Skin of body (tissue), 2 donors: ENCODE data around the gene UNC13B. TPM values are rescaled to one million over a fixed set of nuclear protein-coding genes. Genes with fewer than 3 reads are reported as not detected.
"Not testable (repeated sequence)": the region's sequence is repeated elsewhere in the genome, so short reads cannot be mapped to it uniquely, and the experiment has no call there.

Experiments used
- DNase-seq: peaks from one replicate; lab custom pipeline; 2025; lab: John Stamatoyannopoulos, UW
- total RNA-seq: library from RNA; depleted of rRNA; stranded (reverse); fragments of >200 nt; gene quantifications from one replicate; pipeline ENCODE4 v1.2.3, GENCODE V29; 2014

Gene UNC13B
- total RNA-seq, 1 donor from 2014 or later = 13.9 TPM

GRCh38 chr9:35374436-35374835, 212.6 kb downstream of the UNC13B start:
- DNase-seq = no peak

- DNase-seq = no peak
Observed at GRCh38 chr9:35374910-35375309, 213.1 kb downstream of the UNC13B start.

GRCh38 chr9:35380039-35380438, 218.2 kb downstream of the UNC13B start:
- no peak for DNase-seq

DNA sequence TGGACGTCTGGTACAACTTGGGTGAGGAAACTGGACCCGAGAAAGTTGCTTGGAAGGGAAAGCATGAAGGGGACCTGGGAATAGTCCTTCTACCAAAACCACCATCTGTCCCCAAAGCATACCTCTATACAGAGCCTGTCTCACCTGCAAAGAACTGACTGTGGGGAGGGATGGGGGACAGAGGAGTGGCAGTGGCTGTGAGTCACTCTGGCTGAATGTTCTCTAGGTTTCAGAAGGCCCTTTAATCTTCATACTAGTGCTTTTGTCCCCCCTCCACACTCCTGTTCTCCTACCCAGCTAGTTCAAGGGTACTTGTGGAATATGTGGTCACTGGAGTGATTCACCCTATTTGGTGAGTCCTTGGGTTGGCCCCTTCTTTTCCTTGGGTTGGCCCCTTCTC, 218.8 kb downstream of the UNC13B start:
- no peak for DNase-seq

DNA sequence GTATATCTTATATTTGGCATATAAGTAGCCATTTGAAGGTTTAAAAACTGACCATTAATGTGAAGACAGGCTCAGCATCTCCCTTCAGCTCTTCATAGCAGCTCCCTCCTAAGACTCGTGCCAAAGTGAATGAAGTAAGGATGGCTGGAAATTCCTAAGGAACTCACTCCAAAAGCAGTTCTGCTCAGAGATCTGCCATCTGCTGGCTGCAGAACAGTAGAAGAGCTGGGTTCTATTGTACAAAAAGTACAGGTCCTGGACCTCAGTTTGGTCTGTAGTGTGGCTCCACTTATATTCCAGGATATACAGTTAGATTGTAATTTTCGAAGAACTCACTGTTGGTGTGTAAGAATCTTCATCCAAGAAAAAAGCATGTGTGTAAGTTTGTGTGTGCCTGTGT, 223.2 kb downstream of the UNC13B start:
- DNase-seq = peak; percentile 35

GRCh38 chr9:35395076-35395705, 233.4 kb downstream of the UNC13B start:
- no peak for DNase-seq

- no peak for DNase-seq
Observed at GRCh38 chr9:35395706-35396101, 233.9 kb downstream of the UNC13B start.

- no peak for DNase-seq
Observed at GRCh38 chr9:35396560-35397215, 234.9 kb downstream of the UNC13B start.

- no peak for DNase-seq
Observed at GRCh38 chr9:35397216-35397698, 235.4 kb downstream of the UNC13B start.

GRCh38 chr9:35397923-35398322, 236.1 kb downstream of the UNC13B start:
- no peak for DNase-seq

DNA sequence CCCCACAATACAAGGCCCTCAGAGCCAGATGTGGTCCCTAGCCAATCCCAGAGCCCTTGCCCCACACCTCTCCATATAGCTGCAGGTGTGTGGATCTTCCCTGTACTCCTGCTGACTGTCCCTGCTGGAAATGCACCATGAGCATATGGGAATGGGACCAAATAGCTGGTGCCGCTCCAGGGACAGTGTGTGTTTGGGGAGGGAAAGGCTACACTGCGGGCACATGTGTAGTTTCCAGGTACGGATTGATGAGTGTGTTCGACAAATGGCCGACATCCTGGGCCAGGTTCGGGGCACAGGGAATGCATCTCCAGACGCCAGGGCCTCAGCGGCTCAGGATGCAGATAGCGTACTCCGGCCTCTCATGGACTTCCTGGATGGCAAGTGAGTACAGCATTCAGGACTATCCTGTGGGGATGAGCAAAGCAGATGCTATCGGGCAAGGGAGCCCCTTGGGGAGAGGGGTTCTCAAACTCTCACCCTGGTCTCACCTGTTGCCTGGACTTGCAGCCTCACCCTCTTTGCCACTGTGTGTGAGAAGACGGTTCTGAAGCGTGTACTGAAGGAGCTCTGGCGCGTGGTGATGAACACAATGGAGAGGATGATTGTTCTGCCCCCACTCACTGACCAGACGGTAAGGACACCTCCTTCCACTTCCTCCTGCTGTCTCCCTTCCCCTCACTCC, 237.0 kb downstream of the UNC13B start:
- DNase-seq = no peak

GRCh38 chr9:35404865-35405264, 243.1 kb downstream of the UNC13B start:
- no peak for DNase-seq

- no peak for DNase-seq
Observed at GRCh38 chr9:35406183-35406959, 244.6 kb downstream of the UNC13B start.

GRCh38 chr9:35407846-35408245, 246.0 kb downstream of the UNC13B start:
- no peak for DNase-seq

DNA sequence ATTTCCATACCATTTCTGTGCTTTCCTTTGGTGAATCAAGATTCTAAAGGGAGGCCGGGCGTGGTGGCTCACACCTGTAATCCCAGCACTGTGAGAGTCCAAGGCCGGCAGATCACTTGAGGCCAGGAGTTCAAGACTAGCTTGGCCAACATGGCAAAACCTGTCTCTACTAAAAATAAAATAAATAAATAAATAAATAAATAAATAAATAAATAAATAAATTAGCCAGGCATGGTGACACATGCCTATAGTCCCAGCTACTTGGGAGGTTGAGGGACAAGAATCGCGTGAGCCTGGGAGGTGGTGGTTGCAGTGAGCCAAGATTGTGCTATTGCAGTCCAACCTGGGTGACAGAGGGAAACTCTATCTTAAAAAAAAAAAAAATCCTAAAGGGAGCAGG, 247.6 kb downstream of the UNC13B start:
- DNase-seq = not testable (repeated sequence)

GRCh38 chr9:35414889-35415288, 253.1 kb downstream of the UNC13B start:
- no peak for DNase-seq

- no peak for DNase-seq
Observed at GRCh38 chr9:35415402-35416097, 253.7 kb downstream of the UNC13B start.

GRCh38 chr9:35416098-35416427, 254.3 kb downstream of the UNC13B start:
- no peak for DNase-seq

DNA sequence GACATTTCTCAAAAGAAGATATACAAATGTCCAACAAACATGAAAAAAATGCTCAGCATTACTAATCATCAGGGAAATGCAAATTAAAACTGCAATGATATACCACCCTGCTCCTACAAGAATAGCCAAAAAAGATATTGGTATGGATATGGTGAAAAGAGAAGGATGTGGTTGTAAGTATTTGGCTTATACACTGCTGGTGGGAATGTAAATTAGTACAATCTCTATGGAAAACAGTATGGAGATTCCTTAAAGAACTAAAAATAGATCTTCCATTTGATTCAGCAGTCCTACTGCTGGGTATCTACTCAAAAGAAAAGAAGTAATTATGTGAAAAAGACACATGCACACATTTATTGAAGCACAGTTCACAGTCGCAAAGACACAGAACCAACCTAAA, 260.5 kb downstream of the UNC13B start:
- DNase-seq = no peak

DNA sequence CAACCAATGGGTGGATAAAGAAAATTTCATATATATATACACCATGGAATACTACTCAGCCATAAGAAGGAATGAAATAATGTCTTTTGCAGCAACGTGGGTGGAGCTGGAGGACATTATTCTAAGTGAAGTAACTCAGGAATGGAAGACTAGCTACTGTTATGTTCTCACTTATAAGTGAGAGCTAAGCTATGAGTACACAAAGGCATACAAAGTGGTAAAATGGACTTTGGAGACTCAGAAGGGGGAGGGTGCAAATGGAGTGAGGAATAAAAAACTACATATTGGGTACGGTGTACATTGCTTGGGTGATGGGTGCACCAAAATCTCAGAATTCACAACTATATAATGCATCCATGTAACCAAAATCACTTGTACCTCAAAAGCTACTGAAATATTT, 260.9 kb downstream of the UNC13B start:
- DNase-seq = no peak

- no peak for DNase-seq
Observed at GRCh38 chr9:35423499-35423898, 261.7 kb downstream of the UNC13B start.
